ENCODE results near the gene SIRT6.
A peak's percentile ranks its signal among the peaks of the same experiment; 100 is the strongest.
"Not testable (repeated sequence)": the region's sequence is repeated elsewhere in the genome, so short reads cannot be mapped to it uniquely, and the experiment has no call there.

Gene SIRT6

DNA sequence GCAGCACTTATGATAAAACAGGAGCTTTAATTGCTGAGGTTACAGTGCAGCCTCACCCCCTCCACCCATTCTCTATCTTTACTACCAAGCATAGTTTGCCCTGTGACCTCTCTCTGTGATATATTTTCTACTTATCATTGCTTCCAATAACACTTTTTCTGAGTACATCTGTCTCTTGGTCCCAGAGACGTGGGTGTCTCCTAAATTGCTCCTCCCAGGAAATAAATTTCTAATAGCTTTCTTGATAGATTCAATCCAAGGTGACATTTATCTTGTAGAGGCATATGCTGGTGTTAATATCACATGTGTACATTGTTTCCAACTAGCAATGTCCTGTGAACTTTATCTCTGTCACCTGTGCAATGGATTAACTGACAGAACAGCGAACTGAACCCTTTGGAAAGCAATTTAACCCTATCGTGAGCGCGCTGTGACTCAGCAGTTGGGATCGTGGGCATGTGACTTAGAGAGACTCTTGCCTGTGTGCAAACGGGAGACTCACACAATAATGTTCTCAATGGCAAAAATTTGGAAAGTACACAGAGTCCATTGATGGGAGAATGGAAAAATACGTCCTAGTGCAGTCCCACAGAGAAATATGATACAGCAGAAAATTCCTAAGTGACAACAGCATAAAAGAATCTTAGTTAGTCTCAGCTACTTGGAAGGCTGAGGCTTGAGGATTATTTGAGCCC is 51.5 kb downstream of the SIRT6 start:
- peak; percentile 70 for DNase-seq

DNA sequence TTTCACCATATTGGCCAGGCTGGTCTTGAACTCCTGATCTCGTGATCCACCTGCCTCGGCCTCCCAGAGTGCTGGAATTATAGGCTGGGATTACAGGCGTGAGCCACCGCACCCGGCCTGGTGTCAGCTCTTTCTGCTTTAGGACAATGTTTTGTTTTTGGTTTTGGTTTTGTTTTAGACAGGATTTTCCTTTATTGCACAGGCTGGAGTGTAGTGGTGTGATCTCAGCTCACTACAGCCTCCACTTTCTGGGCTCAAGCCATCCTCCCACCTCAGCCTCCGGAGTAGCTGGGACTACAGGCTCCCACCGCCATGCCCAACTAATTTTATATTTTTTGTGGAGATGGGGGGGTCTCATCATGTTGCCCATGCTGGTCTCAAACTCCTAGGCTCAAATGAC is 53.3 kb downstream of the SIRT6 start:
- not testable (repeated sequence) for DNase-seq

DNA sequence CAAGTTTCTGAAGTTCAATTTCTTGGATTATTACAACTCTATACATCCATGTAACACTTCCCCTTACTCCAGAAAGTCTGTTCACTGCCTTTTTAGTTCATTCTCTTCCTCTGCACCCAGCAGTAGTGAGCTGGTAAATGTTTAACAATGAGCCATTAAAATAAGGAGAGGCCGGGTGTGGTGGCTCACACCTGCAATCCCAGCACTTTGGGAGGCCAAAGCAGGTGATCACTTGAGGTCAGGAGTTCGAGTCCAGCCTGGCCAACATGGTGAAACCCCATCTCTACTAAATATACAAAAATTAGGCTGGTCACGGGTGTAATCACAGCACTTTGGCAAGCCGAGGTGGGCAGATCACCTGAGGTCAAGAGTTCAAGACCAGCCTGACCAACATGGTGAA is 55.0 kb downstream of the SIRT6 start:
- DNase-seq, result not testable (repeated sequence)

DNA sequence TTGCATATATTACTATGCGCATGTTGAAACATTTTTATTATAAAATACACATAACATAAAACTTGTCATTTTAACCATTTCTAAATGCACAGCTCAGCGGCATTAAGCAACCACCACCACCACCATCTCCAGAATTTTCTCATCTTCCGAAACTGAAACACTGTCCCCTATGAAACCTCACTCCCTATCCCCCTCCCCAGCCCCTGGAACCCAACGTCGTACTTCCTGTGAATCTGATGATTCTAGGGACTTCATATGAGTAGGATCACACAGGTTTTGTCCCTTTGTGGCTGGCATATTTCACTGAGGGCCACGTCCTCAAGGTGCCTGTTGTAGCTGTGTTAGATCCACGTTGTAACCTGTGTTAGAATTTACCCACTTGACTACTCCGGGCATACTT is 57.7 kb downstream of the SIRT6 start:
- DNase-seq, result no peak
